HEK293 (cell line): ENCODE results near the gene PTPN6.
A peak's percentile ranks its signal among the peaks of the same experiment; 100 is the strongest.

ENCODE experiments used
- GLI2 ChIP-seq: fragments of 450-650 bp; formaldehyde crosslinking; IDR thresholded peaks from 2 replicates; pipeline ENCODE4; 2017; ENCODE audit warnings: missing biosample characterization, missing genetic modification characterization, low read depth, borderline replicate concordance
- IKZF3 ChIP-seq: fragments of 450-650 bp; IDR thresholded peaks from 2 replicates; pipeline ENCODE4 v1.5.0; 2018; ENCODE audit warnings: missing biosample characterization, mild to moderate bottlenecking, missing genetic modification characterization, moderate library complexity
- KLF7 ChIP-seq: fragments of 450-650 bp; formaldehyde crosslinking; IDR thresholded peaks from 2 replicates; pipeline ENCODE4 v1.5.1; 2016; ENCODE audit warnings: missing biosample characterization, missing genetic modification characterization, borderline replicate concordance
- MYNN ChIP-seq: fragments of 450-650 bp; formaldehyde crosslinking; IDR thresholded peaks from 2 replicates; pipeline ENCODE4 v1.5.1; 2016; ENCODE audit warnings: missing biosample characterization, missing genetic modification characterization, borderline replicate concordance
- OSR2 ChIP-seq: fragments of 450-650 bp; formaldehyde crosslinking; IDR thresholded peaks from 2 replicates; pipeline ENCODE4 v1.5.1; 2016; ENCODE audit warnings: missing biosample characterization, missing genetic modification characterization
- PRDM1 ChIP-seq: fragments of 450-650 bp; formaldehyde crosslinking; IDR thresholded peaks from 2 replicates; pipeline ENCODE4; 2016; ENCODE audit warnings: missing biosample characterization, missing genetic modification characterization
- REPIN1 ChIP-seq: fragments of 450-650 bp; formaldehyde crosslinking; IDR thresholded peaks from 2 replicates; pipeline ENCODE4 v1.5.1; 2017; ENCODE audit warnings: missing biosample characterization, missing genetic modification characterization, low read depth
- SP2 ChIP-seq: fragments of 450-650 bp; formaldehyde crosslinking; IDR thresholded peaks from 2 replicates; pipeline ENCODE4 v1.5.1; 2016; ENCODE audit warnings: missing biosample characterization, missing genetic modification characterization
- WT1 ChIP-seq: fragments of 450-650 bp; formaldehyde crosslinking; IDR thresholded peaks from 2 replicates; pipeline ENCODE4 v1.5.1; 2016; ENCODE audit warnings: missing biosample characterization, missing genetic modification characterization
- ZBTB44 ChIP-seq: fragments of 450-650 bp; IDR thresholded peaks from 2 replicates; pipeline ENCODE4 v1.5.1; 2018; ENCODE audit warnings: missing biosample characterization, mild to moderate bottlenecking, missing genetic modification characterization
- ZBTB7A ChIP-seq: fragments of 450-650 bp; formaldehyde crosslinking; IDR thresholded peaks from 2 replicates; pipeline ENCODE4 v1.5.1; 2016; ENCODE audit warnings: low read depth, missing biosample characterization, missing genetic modification characterization
- ZIC2 ChIP-seq: fragments of 450-650 bp; formaldehyde crosslinking; IDR thresholded peaks from 2 replicates; pipeline ENCODE4 v1.5.1; 2016; ENCODE audit warnings: missing biosample characterization, missing genetic modification characterization
- ZNF121 ChIP-seq: fragments of 450-650 bp; formaldehyde crosslinking; IDR thresholded peaks from 2 replicates; pipeline ENCODE4 v1.5.1; 2016; ENCODE audit warnings: missing biosample characterization, missing genetic modification characterization
- ZNF132 ChIP-seq: fragments of 450-650 bp; formaldehyde crosslinking; IDR thresholded peaks from 2 replicates; pipeline ENCODE4 v1.5.1; 2017; ENCODE audit warnings: missing biosample characterization, missing genetic modification characterization, borderline replicate concordance
- ZNF146 ChIP-seq: fragments of 450-650 bp; formaldehyde crosslinking; IDR thresholded peaks from 2 replicates; pipeline ENCODE4 v1.5.1; 2016; ENCODE audit warnings: missing biosample characterization, missing genetic modification characterization
- ZNF157 ChIP-seq: fragments of 450-650 bp; formaldehyde crosslinking; IDR thresholded peaks from 2 replicates; pipeline ENCODE4 v1.5.1; 2016; ENCODE audit warnings: missing biosample characterization, missing genetic modification characterization
- ZNF175 ChIP-seq: fragments of 450-650 bp; formaldehyde crosslinking; IDR thresholded peaks from 2 replicates; pipeline ENCODE4 v1.5.1; 2016; ENCODE audit warnings: missing biosample characterization, missing genetic modification characterization
- ZNF18 ChIP-seq: fragments of 450-650 bp; formaldehyde crosslinking; IDR thresholded peaks from 2 replicates; pipeline ENCODE4 v1.5.1; 2016; ENCODE audit warnings: missing biosample characterization, missing genetic modification characterization
- ZNF2 ChIP-seq: fragments of 450-650 bp; formaldehyde crosslinking; IDR thresholded peaks from 2 replicates; pipeline ENCODE4 v1.5.1; 2016; ENCODE audit warnings: missing biosample characterization, missing genetic modification characterization
- ZNF324 ChIP-seq: fragments of 450-650 bp; formaldehyde crosslinking; IDR thresholded peaks from 2 replicates; pipeline ENCODE4 v1.5.1; 2016; ENCODE audit warnings: missing biosample characterization, missing genetic modification characterization
- ZNF362 ChIP-seq: fragments of 450-650 bp; formaldehyde crosslinking; IDR thresholded peaks from 2 replicates; pipeline ENCODE4 v1.5.1; 2016; ENCODE audit warnings: missing biosample characterization, missing genetic modification characterization
- ZNF398 ChIP-seq: fragments of 450-650 bp; formaldehyde crosslinking; IDR thresholded peaks from 2 replicates; pipeline ENCODE4 v1.5.1; 2017; ENCODE audit warnings: missing biosample characterization, missing genetic modification characterization
- ZNF48 ChIP-seq: fragments of 450-650 bp; formaldehyde crosslinking; IDR thresholded peaks from 2 replicates; pipeline ENCODE4 v1.5.1; 2016; ENCODE audit warnings: missing biosample characterization, missing genetic modification characterization
- ZNF548 ChIP-seq: fragments of 450-650 bp; formaldehyde crosslinking; IDR thresholded peaks from 2 replicates; pipeline ENCODE4 v1.5.1; 2016; ENCODE audit warnings: missing biosample characterization, missing genetic modification characterization
- ZNF560 ChIP-seq: fragments of 450-650 bp; formaldehyde crosslinking; IDR thresholded peaks from 2 replicates; pipeline ENCODE4 v1.5.1; 2017; ENCODE audit warnings: missing biosample characterization, missing genetic modification characterization, borderline replicate concordance
- ZNF580 ChIP-seq: fragments of 450-650 bp; formaldehyde crosslinking; IDR thresholded peaks from 2 replicates; pipeline ENCODE4 v1.5.1; 2016; ENCODE audit warnings: missing biosample characterization, missing genetic modification characterization
- ZNF596 ChIP-seq: fragments of 450-650 bp; IDR thresholded peaks from 2 replicates; pipeline ENCODE4 v1.5.0; 2018; ENCODE audit warnings: missing biosample characterization, mild to moderate bottlenecking, missing genetic modification characterization, moderate library complexity
- ZNF704 ChIP-seq: fragments of 450-650 bp; formaldehyde crosslinking; IDR thresholded peaks from 2 replicates; pipeline ENCODE4 v1.5.1; 2016; ENCODE audit warnings: missing biosample characterization, missing genetic modification characterization
- ZNF768 ChIP-seq: fragments of 450-650 bp; formaldehyde crosslinking; IDR thresholded peaks from 2 replicates; pipeline ENCODE4 v1.5.1; 2018; ENCODE audit warnings: missing biosample characterization, mild to moderate bottlenecking, missing genetic modification characterization
- ZNF837 ChIP-seq: fragments of 450-650 bp; formaldehyde crosslinking; IDR thresholded peaks from 2 replicates; pipeline ENCODE4 v1.5.1; 2016; ENCODE audit warnings: missing biosample characterization, missing genetic modification characterization
- ZSCAN30 ChIP-seq: fragments of 450-650 bp; IDR thresholded peaks from 2 replicates; pipeline ENCODE4 v1.5.1; 2018; ENCODE audit warnings: missing biosample characterization, mild to moderate bottlenecking, missing genetic modification characterization, moderate library complexity
- ZSCAN4 ChIP-seq: fragments of 450-650 bp; formaldehyde crosslinking; IDR thresholded peaks from 2 replicates; pipeline ENCODE4 v1.5.1; 2017; ENCODE audit warnings: missing biosample characterization, missing genetic modification characterization

Gene PTPN6

GRCh38 chr12:6927379-6928021 is 23.7 kb upstream of the PTPN6 start, which contains the start of gene ATN1 (continued):
- TF ChIP-seq ZNF596 (tag by site-specific recombination) (peak; percentile 57; the same call in 1 of the 2 replicates), ZNF324 (no peak; the same call in 1 of the 2 replicates), ZNF398 (peak; percentile 100), ZNF18 (tag by site-specific recombination) (no peak), ZNF560 (tag by site-specific recombination) (no peak), ZNF121 (tag by site-specific recombination) (no peak; the same call in 1 of the 2 replicates), ZNF146 (tag by site-specific recombination) (no peak), ZNF48 (no peak), KLF7 (no peak), MYNN (tag by site-specific recombination) (no peak), ZNF704 (tag by site-specific recombination) (no peak), ZSCAN4 (tag by site-specific recombination) (no peak), ZNF175 (tag by site-specific recombination) (no peak), ZNF157 (no peak; the same call in 1 of the 2 replicates), ZNF548 (tag by site-specific recombination) (no peak), WT1 (peak; percentile 74; the same call in 1 of the 2 replicates), IKZF3 (peak; percentile 84; the same call in 1 of the 2 replicates), ZSCAN30 (tag by site-specific recombination) (no peak), ZNF362 (tag by site-specific recombination) (no peak), OSR2 (tag by site-specific recombination) (peak; percentile 14; the same call in 1 of the 2 replicates), REPIN1 (tag by site-specific recombination) (no peak), ZNF132 (tag by site-specific recombination) (no peak), ZIC2 (tag by site-specific recombination) (peak; percentile 10; the same call in 1 of the 2 replicates), PRDM1 (tag by site-specific recombination) (no peak), GLI2 (no peak), SP2 (tag by site-specific recombination) (peak; percentile 72), ZNF837 (tag by site-specific recombination) (no peak), ZBTB44 (no peak), ZNF768 (tag by site-specific recombination) (no peak), ZBTB7A (no peak), ZNF2 (tag by site-specific recombination) (0 out of 2 replicates have a peak, but pooled peaks have one; percentile 38), ZNF580 (no peak)
